GM21528 (cell line): ENCODE results near the gene CEBPZ.
A peak's percentile ranks its signal among the peaks of the same experiment; 100 is the strongest.
"Not testable (repeated sequence)": the region's sequence is repeated elsewhere in the genome, so short reads cannot be mapped to it uniquely, and the experiment has no call there.

Experiments used
- ATAC-seq: cut with Tn5 transposase; IDR thresholded peaks from one replicate; pipeline ENCODE4 v1.9.1; 2021; ENCODE audit warnings: mild to moderate bottlenecking, moderate library complexity; ENCODE audit not compliant: unreplicated experiment, low FRiP score

The CEBPZ gene

GRCh38 chr2:37223131-37223530 lies 8.3 kb downstream of the CEBPZ start:
- no peak for ATAC-seq

DNA sequence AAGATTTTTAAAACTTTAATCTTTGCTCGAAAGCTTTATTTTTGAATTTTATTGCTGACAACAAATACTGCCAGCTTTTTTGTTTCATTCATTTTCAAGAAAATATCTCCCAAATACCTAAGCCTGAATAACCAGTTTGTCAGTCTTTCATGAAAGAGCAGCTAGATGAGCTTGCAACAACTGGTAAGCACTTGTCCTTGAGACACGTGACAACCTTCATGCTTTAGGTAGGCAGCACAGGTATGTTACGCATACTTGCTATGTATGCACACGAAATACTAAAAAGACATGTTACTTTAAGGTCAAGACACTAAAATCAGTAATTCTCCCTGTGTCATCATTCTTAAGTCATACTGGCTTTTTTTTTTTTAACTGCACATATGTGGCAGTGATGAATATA lies 12.3 kb downstream of the CEBPZ start:
- ATAC-seq: no peak

DNA sequence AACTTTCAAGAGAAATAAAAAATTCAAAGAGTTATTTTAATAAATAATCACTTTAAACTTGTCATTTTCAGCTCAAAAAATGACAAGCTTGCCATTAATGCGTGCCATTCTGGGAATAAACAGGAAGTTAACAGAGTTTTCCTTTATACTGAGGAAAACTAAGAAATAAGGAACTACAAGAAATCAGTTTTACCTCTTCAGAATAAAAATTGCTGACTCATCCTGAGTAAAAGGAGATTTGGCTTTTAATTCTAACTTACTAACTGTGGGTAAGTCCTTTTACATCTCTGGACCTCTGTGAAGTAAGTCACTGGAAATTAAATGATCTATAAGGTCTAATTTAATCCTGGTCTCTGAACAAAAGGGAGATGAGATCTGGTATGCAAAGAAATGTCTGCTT lies 16.1 kb downstream of the CEBPZ start:
- no peak for ATAC-seq

- no peak for ATAC-seq
Measured at GRCh38 chr2:37211939-37212338, 19.5 kb downstream of the CEBPZ start.

- no peak for ATAC-seq
Measured at GRCh38 chr2:37211212-37211611, 20.2 kb downstream of the CEBPZ start.

DNA sequence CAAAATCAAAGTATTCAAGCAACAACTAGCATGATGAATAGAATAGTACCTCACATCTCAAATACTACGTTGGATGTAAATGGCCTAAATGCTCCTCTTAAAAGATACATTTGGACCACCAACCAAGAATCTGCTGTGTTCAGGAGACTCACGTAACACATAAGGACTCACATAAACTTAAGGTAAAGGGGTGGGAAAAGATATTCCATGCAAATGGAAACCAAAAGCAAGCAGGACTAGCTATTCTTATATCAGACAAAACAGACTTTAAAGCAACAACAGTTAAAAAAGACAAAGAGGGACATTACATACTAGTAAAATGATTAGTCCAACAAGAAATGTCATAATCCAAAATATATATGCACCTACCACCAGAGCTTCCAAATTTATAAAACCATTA lies 24.6 kb downstream of the CEBPZ start:
- not testable (repeated sequence) for ATAC-seq

- no peak for ATAC-seq
Measured at GRCh38 chr2:37205689-37206341, 25.6 kb downstream of the CEBPZ start.

DNA sequence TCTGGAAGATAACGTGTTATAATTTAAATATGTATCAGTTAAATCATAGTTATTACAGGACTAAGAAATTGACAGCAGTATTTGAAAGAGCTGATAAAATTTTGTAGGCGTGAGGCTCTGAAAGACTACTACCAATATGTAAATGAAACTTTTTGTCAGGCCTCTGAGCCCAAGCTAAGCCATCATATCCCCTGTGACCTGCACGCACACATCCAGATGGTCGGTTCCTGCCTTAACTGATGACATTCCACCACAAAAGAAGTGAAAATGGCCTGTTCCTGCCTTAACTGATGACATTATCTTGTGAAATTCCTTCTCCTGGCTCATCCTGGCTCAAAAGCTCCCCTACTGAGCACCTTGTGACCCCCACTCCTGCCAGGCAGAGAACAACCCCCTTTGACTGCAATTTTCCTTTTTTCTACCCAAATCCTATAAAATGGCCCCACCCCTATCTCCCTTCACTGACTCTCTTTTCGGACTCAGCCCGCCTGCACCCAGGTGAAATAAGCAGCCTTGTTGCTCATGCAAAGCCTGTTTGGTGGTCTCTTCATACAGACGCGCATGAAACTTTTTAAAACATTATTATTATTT lies 26.2 kb downstream of the CEBPZ start:
- ATAC-seq: not testable (repeated sequence)

DNA sequence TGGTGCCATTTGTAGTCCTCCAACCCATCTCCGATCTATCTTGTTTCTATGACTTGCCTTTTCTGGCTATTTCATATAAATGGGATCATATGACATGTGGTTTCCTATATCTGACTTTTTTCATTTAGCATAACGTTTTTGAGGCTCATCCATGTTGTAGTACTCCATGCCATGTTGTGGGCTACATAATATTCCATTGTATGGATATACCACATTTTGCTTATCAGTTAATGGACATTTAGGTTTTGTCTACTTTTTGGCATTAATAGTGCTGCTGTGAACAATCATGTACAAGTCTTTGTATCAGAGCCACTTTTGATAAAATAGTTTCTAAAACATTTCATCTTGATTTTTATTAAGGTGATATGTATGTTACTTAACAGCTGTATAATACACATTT lies 27.7 kb downstream of the CEBPZ start:
- no peak for ATAC-seq

DNA sequence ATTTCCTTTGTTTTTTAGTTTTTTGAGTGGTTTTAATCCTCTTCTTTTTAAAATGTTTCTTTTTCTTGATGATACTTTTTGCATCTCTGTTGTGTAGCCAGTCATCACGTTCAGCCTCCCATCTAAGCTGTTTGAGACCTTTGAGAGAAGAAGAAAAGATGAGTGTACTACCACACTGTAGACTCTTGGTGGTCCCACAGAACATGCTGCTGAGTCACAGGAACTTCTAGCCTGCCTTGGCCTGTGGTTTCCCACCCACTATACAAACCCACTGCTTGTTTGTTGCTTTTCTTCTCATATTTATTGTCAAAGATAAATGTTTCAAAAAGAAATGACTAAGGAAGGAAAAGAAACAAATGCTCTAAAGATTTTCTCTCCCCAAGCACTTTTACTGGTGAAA lies 29.6 kb downstream of the CEBPZ start:
- ATAC-seq: no peak

DNA sequence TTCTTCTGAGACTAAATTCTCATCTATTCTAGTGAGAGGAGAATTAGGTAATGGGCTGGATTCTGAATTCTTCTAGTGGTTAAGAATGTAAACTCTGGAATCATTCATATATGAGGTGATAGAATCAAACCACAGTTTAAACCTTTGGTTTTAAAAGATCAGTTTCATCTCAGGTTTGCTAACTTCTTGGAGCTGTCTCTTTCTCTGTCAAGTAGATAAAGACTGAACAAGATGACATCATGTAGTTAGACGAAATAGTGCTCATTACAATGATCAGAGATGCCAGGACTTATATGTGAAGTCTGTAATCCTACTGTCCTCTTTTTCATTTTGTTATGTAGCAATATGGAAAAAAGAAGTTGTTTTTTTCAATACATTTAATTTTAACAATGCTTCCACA lies 30.2 kb downstream of the CEBPZ start:
- no peak for ATAC-seq

- no peak for ATAC-seq
Measured at GRCh38 chr2:37198681-37199065, 32.7 kb downstream of the CEBPZ start.

DNA sequence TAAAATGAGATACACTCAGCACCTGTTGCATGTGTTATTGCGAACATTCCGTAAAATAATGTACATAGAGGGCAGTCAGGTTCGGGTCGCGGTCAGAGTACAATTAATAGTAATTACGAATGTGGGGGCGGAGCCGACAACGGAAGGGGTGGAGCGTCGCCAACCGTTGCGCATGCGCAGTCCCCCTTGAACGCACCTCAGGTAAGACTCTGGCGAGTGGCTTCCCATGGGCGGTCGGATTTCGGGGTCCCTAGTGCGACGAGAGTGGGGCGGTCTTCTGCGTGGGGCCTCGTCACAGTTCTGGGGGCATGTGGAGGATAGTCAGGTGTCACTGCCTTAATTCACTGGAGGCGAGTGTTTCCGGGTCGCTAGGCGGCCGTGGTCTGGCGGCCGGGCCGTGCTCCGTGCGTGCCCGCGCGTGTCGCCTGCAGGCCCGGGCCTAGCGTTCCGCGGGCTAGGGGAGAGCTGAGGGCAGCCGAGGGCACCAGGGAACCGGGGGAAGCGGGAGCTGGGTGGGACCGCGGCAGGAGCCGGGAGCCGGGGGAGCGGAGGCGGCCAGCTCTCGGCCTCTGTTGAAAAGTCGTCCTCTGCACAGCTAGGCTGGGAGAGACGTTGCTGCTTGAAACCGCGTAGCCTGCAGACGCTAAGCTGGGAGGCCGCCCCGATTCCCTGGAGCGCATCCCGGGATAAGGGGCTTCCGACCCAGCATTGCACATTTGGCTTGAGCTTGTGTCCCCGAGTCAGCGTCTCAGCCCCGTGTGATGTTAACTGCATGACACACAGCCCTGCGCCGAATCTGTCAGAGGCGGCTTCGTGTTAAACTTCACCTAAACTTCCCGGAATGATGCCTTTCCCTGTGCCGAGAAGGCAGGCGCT lies 34.8 kb downstream of the CEBPZ start, which contains the start of gene CEBPZOS:
CEBPZOS (plus strand) TSS at position 177 of the 876 bp plus-strand sequence. CDS start 3,209 bp downstream, outside the sequence.
- peak; percentile 81 for ATAC-seq

DNA sequence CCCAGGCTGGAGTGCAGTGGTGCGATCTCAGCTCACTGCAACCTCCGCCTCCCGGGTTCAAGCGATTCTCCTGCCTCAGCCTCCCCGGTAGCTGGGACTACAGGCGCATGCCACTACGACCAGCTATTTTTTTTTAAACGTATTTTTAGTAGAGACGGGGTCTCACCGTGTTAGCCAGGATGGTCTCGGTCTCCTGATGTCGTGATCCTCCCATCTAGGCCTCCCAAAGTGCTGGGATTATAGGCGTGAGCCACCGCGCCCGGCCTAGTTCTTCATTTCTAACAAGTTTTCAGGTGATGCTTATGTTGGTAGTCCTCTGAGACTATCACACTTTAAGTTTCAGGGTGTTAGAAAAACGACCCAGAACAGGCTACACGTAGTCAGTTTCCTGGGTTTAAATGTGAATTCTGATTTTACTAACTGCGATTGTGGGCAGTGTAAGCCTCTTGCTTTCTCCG lies 35.5 kb downstream of the CEBPZ start:
- ATAC-seq: not testable (repeated sequence)

DNA sequence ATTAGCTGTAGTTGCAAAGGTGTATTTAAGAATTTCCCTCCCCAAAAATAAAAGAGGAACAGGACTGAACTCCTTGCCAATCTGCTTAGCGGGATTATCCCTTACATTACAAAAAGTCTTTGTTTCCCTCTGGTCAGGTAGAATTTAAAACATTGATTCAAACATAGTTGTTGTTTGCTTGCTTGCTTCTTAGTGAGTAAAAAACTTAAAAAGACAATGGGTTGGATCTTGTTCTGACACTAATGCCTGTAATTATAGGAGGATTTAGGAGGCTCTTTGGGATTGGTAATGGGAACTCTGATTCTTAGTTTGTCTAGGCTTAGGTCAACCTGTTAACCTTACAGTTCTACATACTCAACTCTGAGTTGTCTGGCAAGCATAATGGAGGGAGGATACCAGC lies 38.8 kb downstream of the CEBPZ start:
- no peak for ATAC-seq

DNA sequence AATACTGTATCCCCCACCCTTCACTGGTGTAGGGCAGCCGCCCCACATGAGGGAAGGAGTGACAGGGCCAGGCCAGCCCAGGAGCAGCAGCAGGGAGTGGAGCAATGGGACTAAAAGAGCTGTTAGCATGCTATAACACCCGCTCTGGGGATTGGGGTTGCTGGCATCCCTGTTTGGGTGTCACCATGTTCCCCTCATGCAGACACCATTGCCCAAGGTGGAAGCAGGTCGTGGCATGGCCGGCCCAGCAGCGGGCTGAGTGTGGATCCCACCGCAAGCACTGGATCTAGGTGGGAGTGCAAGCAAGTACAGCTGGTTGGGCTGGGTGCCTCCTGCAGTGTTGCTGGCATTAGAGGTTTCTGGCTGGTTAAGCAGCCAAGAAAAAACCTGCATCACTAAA lies 39.6 kb downstream of the CEBPZ start:
- ATAC-seq: no peak

DNA sequence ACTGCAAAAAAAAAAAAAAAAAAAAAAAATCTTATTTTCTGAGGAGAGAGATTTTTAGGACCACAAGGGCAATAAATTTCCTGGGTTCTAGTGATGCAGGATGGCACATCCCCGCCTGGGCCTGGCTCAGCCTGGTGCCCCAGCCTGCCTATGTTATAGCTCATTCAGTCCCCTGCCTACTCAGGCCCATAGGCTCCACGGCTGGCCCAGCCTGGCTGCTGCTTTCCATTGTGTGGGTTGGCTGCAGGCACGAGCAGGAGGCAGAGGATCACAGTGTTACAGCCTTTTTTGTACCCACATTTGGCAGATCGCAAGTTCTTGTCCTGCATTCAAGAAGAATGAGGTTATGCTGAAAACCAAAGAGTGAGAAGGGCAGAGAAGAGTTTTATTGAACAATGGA lies 40.1 kb downstream of the CEBPZ start:
- ATAC-seq: no peak

DNA sequence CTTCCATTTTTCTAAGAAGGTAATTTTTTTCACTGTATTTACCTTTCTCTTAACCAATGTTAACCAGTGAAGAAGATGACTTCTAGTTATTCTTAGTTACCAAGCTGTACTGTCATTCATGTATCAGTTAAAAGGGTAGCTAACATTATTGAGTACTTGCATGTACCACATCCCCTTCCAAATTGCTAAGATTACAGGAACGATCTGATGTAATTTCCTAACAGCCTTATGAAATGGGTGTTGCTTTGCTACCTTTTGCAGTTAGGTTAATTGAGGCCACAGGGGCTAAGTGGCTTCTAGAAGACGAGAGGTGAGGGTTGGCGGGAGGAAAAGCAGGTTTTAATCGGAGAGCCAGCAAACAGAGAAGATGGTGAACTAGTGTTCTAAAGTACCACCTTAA lies 41.1 kb downstream of the CEBPZ start:
- ATAC-seq: no peak

- ATAC-seq: no peak
Measured at GRCh38 chr2:37189452-37190153, 41.8 kb downstream of the CEBPZ start.

DNA sequence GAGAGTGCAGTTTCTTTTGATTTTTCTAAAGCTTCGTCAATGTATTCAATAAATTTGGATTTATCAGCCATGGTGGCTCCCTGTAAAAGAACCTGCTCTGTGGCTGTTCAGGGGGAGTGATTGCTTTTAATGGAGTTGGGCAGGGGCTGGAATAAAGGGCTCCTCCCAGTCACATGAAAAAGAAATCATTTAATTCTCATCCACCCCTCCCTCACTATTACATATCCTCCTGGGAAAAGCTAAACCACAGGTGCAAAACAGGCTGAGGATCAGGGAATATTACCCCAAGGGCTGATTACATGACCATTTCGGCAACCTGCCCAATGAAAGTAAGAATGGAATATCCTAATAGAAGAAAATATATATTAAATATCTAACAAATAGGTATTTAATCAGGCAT lies 42.8 kb downstream of the CEBPZ start, which contains the start of gene SULT6B1:
SULT6B1 (minus strand) TSS at position 101 of the 400 bp plus-strand sequence; CDS start at position 71, 30 bp downstream.
- ATAC-seq: no peak
